Sigmoid colon (tissue), 4 donors: Measurements from ENCODE around the gene RAB26.

Experiments
- POLR2AphosphoS5 ChIP-seq, 4 donors: sonication (generic); formaldehyde crosslinking; IDR thresholded peaks; one replicate each; pipeline ENCODE4 v1.6.1; 2017; ENCODE audit warnings: antibody characterized with exemption in 4 of 4
- TF ChIP-seq, protein P1 (sequence below), 4 experiments: fragments of 450-650 bp in 3 of 4; fragments of 200-600 bp in 1 of 4; IDR thresholded peaks; one replicate each; pipeline ENCODE4 v1.5.1; 2016 to 2019; ENCODE audit warnings: antibody characterized with exemption in 4 of 4, mild to moderate bottlenecking in 3 of 4, moderate library complexity in 2 of 4

GRCh38 chr16:2180461-2180860 lies 32.0 kb downstream of the RAB26 start:
- TF ChIP-seq, protein P1, sequence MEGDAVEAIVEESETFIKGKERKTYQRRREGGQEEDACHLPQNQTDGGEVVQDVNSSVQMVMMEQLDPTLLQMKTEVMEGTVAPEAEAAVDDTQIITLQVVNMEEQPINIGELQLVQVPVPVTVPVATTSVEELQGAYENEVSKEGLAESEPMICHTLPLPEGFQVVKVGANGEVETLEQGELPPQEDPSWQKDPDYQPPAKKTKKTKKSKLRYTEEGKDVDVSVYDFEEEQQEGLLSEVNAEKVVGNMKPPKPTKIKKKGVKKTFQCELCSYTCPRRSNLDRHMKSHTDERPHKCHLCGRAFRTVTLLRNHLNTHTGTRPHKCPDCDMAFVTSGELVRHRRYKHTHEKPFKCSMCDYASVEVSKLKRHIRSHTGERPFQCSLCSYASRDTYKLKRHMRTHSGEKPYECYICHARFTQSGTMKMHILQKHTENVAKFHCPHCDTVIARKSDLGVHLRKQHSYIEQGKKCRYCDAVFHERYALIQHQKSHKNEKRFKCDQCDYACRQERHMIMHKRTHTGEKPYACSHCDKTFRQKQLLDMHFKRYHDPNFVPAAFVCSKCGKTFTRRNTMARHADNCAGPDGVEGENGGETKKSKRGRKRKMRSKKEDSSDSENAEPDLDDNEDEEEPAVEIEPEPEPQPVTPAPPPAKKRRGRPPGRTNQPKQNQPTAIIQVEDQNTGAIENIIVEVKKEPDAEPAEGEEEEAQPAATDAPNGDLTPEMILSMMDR (IDR thresholded peaks at IDR 0.05): no peak
- TF ChIP-seq POLR2AphosphoS5 (IDR thresholded peaks at IDR 0.05): no peak
